ENCODE measurements around the gene CHMP4A. TPM values are rescaled to one million over a fixed set of nuclear protein-coding genes. Genes with fewer than 3 reads are reported as not detected.
A peak's percentile ranks its signal among the peaks of the same experiment; 100 is the strongest.

Gene CHMP4A
- total RNA-seq, 1 donor = 90.8 TPM

GRCh38 chr14:24184104-24184970 is 29.0 kb downstream of the CHMP4A start:
- no peaks in the 10 kb centered on the region for H3K27me3 ChIP-seq (ENCODE audit: insufficient read depth, low read length)
- peaks cover 24% of the 10 kb centered on the region for H3K4me1 ChIP-seq (ENCODE audit: insufficient read depth, low read length)
- H3K9me3 ChIP-seq (ENCODE audit: low read depth, low read length) = no peaks in the 10 kb centered on the region
- H3K4me3 ChIP-seq (ENCODE audit: low read length) = no peak overlapping the region

- H3K4me1 ChIP-seq (ENCODE audit: insufficient read depth, low read length) = peaks cover 13% of the 10 kb centered on the region
- H3K27me3 ChIP-seq (ENCODE audit: insufficient read depth, low read length) = no peaks in the 10 kb centered on the region
- H3K4me3 ChIP-seq (ENCODE audit: low read length) = no peak overlapping the region
- H3K9me3 ChIP-seq (ENCODE audit: low read depth, low read length) = no peaks in the 10 kb centered on the region
These were observed 30.2 kb downstream of the CHMP4A start for GRCh38 chr14:24183014-24183481.

DNA sequence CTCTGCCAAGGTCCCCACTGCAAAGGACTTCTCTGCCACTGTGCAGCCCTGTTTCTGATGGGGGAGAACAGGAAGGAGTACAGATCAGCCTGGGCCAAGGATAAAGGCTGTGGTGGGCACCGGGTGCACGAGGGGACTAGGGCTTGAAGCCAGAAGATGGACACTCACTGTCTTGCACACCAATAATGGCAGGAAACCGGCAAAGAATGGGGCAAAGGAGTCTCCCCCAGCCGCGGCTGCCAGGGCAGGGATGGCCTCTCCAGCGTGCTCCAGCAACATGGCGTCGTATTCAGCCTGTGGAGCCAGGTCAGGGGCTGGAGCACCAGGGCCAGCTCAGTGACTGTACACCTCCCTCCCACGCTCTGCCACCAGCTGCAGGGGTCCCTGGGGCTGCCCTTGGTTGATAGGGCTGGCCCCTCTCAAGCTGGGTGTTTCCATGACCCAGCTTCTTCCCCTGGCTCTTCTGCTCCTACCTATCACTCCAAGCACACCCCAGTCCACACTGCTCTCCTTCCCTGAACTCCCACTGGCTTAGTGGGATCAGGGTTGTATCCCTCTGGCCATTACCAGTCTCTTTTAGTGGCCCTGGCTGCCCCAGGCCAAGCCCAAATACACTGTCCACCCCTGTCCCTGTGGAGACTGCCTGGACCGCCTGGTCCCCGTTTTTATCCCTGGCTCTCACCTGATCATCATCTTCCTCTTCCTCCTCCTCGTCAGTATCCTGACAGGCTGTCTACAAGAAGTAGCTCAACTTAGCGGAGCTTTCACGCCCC is 31.0 kb downstream of the CHMP4A start:
- no peak overlapping the region for H3K4me3 ChIP-seq (ENCODE audit: low read length)
- peaks cover 6% of the 10 kb centered on the region for H3K4me1 ChIP-seq (ENCODE audit: insufficient read depth, low read length)
- no peaks in the 10 kb centered on the region for H3K9me3 ChIP-seq (ENCODE audit: low read depth, low read length)
- H3K27me3 ChIP-seq (ENCODE audit: insufficient read depth, low read length) = no peaks in the 10 kb centered on the region

DNA sequence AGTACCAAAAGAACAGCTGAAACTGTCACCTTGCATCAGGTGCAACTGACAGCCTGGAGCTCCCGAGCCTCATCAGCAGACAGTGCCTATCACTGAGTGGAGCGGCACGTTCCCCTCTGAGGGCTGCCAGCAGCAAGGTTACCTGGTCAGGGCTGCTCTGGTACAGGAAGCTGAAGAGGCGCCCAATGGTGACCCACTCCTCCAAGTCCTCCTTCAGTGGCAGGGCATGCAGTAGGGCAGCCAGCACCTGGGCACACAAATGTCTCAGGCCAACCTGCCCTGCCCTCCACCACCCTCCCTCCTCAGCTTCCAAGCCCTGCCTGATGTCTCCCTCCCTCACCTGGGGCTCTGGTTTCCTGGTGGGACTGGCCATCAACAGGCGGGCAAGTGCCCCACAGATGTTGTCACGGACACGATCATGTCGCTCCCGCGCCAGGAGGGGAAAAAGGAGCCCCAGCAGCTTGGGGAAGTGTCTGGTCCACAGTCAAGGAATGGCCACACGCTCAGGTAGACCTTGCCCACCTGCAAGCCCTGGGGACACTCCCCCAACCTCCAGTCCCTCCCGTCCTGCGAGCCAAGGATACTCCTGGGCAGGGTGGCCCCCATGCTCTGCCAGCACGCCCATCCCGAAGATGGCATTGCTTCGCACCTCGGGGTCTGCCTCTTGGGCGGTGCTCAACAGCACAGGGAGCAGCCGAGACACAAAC is 31.8 kb downstream of the CHMP4A start:
- no peaks in the 10 kb centered on the region for H3K4me1 ChIP-seq (ENCODE audit: insufficient read depth, low read length)
- H3K4me3 ChIP-seq (ENCODE audit: low read length) = no peak overlapping the region
- no peaks in the 10 kb centered on the region for H3K27me3 ChIP-seq (ENCODE audit: insufficient read depth, low read length)
- no peaks in the 10 kb centered on the region for H3K9me3 ChIP-seq (ENCODE audit: low read depth, low read length)

DNA sequence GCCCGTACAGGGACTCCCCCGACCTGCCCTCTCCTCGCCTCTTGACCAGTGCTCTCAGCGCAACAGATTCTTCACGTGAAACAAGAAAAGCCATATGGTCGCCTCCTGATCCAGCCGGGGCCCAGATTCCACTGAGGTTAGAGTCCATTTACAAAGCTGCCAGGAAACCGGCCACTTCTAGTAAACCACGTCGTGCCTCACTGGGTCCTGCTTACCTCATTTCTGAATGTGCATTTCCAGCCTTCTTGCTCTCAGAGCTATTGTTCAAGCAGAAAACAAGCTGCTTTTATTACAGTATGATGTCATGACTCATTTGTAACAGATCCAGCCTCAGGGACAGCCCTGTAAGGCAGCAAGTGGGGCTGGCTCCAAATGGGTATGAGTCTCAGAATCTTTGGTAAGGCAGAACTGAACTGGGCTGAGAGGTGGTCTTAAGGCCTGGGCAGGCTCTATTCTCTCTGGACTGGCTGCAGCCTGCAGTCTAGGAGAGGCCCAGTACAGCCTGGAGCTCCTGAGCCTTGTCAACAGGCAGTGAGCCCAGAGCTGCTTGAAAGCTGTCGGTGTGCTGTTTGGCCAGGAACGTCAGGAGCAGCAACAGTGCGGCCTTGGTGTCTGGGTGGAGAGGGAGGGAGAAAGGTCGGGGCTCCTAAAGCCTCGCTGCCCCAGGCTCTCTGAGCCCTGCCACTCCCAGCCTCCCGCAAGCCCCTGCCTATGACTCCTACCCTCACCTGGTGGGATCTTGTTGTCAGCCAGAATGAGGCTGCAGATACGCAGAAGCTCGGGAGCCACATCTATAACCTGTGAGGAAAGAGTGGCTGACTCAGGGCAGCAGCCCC is 33.1 kb downstream of the CHMP4A start:
- no peaks in the 10 kb centered on the region for H3K4me1 ChIP-seq (ENCODE audit: insufficient read depth, low read length)
- no peak overlapping the region for H3K4me3 ChIP-seq (ENCODE audit: low read length)
- H3K9me3 ChIP-seq (ENCODE audit: low read depth, low read length) = no peaks in the 10 kb centered on the region

GRCh38 chr14:24179294-24179960 is 33.9 kb downstream of the CHMP4A start:
- Histone ChIP-seq H3K27me3 (ENCODE audit: insufficient read depth, low read length) (no peaks in the 10 kb centered on the region), H3K4me1 (ENCODE audit: insufficient read depth, low read length) (no peaks in the 10 kb centered on the region), H3K4me3 (ENCODE audit: low read length) (no peak overlapping the region), H3K9me3 (ENCODE audit: low read depth, low read length) (no peaks in the 10 kb centered on the region)

More for the DNA sequence above, 33.1 kb downstream of the CHMP4A start:
- no peaks in the 10 kb centered on the region for H3K27me3 ChIP-seq (ENCODE audit: insufficient read depth, low read length)

GRCh38 chr14:24178399-24179178 is 34.7 kb downstream of the CHMP4A start:
- Histone ChIP-seq H3K4me1 (ENCODE audit: insufficient read depth, low read length) (no peaks in the 10 kb centered on the region), H3K27me3 (ENCODE audit: insufficient read depth, low read length) (no peaks in the 10 kb centered on the region), H3K9me3 (ENCODE audit: low read depth, low read length) (no peaks in the 10 kb centered on the region), H3K4me3 (ENCODE audit: low read length) (no peak overlapping the region)

DNA sequence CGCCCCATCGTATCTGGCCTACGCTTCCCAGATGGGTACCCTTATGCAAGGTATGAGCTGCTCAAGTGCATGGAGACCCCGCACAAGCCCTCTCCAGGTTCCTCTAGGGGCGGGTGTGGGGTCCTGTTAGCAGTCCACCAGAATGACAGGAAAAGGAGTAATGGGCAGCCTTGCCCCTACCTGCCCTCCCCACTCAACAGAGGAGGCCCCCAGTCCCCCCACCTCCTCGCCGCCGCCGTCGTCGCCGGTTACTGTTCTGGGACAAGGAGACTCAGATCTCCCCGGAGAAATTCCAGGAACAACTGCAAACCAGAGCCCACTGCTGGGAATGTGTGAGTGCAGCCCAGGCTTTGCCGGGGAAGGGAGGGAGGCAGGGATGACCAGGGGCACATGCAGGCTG is 35.4 kb downstream of the CHMP4A start:
- Histone ChIP-seq H3K4me3 (ENCODE audit: low read length) (no peak overlapping the region), H3K4me1 (ENCODE audit: insufficient read depth, low read length) (no peaks in the 10 kb centered on the region), H3K9me3 (ENCODE audit: low read depth, low read length) (no peaks in the 10 kb centered on the region), H3K27me3 (ENCODE audit: insufficient read depth, low read length) (no peaks in the 10 kb centered on the region)

DNA sequence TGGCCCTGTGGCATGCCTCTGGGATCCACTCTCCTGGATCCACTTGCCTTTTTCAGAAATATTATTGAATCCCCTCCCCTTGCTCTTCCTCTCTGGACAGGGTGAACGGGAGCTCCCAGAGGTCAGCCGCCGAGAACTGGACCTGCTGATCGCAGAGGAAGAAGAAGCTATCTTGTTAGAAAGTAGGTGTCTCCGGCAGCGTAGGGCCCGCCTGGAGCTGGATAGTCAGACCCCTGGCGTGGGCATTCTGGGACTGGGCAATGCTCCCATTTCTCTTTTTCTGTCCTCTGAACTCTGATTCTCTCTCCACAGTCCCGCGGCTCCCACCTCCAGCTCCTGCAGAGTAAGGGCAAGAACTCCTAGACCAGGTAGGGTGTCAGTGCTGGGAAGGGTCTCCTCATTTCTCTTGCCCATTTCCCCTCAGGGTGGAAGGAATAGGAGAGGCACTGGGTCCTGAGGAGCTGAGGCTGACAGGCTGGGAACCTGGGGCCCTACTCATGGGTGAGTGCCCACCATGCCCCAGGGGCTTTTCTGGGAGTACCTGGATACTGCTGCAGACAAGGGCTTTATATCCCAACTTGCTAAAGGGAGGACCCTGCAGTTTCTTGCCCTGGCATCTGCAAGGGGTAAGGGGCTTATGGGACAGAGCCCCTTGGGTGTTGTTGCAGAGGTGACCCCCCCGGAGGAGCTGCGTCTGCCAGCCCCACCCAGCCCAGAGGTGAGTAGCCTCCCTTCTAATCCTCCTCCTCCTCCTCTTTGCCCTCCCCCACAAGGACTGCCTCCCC is 36.1 kb downstream of the CHMP4A start:
- peaks cover 5% of the 10 kb centered on the region for H3K4me1 ChIP-seq (ENCODE audit: insufficient read depth, low read length)
- H3K4me3 ChIP-seq (ENCODE audit: low read length) = no peak overlapping the region
- H3K27me3 ChIP-seq (ENCODE audit: insufficient read depth, low read length) = no peaks in the 10 kb centered on the region
- H3K9me3 ChIP-seq (ENCODE audit: low read depth, low read length) = no peaks in the 10 kb centered on the region

GRCh38 chr14:24176599-24176998 is 36.7 kb downstream of the CHMP4A start:
- no peaks in the 10 kb centered on the region for H3K27me3 ChIP-seq (ENCODE audit: insufficient read depth, low read length)
- H3K4me3 ChIP-seq (ENCODE audit: low read length) = no peak overlapping the region
- H3K4me1 ChIP-seq (ENCODE audit: insufficient read depth, low read length) = peaks cover 11% of the 10 kb centered on the region
- no peaks in the 10 kb centered on the region for H3K9me3 ChIP-seq (ENCODE audit: low read depth, low read length)

GRCh38 chr14:24172871-24173281 is 40.4 kb downstream of the CHMP4A start:
- H3K27me3 ChIP-seq (ENCODE audit: insufficient read depth, low read length) = no peaks in the 10 kb centered on the region
- H3K9me3 ChIP-seq (ENCODE audit: low read depth, low read length) = no peaks in the 10 kb centered on the region
- peaks cover 27% of the 10 kb centered on the region for H3K4me1 ChIP-seq (ENCODE audit: insufficient read depth, low read length)
- H3K4me3 ChIP-seq (ENCODE audit: low read length) = no peak overlapping the region

DNA sequence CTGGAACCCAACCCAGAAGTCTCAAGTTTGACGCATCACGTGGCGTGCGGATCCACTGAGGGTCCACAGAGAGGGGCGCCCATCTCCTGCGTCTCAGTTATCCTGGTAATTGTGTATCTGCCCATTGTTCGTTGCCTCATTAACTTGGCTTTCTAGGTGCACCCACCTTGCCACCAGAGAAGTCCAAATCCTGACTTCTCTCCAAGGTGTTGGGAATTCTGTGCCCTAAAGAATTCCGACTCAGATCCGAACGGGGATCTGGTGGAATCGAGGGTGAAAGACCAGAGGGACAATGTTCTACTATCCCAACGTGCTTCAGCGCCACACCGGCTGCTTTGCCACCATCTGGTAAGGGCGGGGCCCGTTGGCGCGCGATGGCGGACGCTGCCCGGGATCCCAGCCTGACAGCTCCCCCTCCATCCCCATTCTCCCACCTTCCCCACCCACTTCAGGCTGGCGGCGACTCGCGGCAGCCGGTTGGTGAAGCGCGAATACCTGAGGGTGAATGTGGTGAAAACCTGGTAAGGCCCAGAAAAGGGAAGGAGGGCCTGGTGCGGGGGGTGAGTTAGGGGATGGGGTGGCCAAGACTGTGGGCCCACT is 40.9 kb downstream of the CHMP4A start:
- Histone ChIP-seq H3K9me3 (ENCODE audit: low read depth, low read length) (no peaks in the 10 kb centered on the region), H3K27me3 (ENCODE audit: insufficient read depth, low read length) (no peaks in the 10 kb centered on the region), H3K4me1 (ENCODE audit: insufficient read depth, low read length) (peaks cover 30% of the 10 kb centered on the region), H3K4me3 (ENCODE audit: low read length) (peak overlapping the region; percentile 26)
